ENCODE results near the gene PSG6.
"Not testable (repeated sequence)": the region's sequence is repeated elsewhere in the genome, so short reads cannot be mapped to it uniquely, and the experiment has no call there.

The PSG6 gene

DNA sequence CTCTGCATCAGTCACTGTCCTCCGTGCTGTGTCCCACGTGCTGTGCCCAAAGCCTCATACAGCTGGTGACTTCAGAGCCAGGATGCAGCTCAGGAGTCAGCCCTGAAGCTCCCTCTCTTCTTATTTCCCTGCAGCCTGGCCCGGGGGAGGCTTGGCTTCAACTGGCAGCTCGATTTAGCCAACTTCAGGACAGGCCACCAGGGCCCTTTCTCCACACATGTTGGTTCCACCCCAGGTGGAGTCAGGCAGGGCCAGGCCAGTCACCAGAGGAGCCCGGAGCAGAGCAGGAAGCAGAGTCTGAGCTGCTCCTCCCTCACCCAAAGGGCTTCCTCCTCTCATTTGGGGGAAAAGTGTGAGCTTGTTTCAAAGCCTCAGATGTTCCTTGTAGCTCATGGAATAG, 11.5 kb downstream of the PSG6 start:
- DNase-seq (ENCODE audit: low spot score) = not testable (repeated sequence)

DNA sequence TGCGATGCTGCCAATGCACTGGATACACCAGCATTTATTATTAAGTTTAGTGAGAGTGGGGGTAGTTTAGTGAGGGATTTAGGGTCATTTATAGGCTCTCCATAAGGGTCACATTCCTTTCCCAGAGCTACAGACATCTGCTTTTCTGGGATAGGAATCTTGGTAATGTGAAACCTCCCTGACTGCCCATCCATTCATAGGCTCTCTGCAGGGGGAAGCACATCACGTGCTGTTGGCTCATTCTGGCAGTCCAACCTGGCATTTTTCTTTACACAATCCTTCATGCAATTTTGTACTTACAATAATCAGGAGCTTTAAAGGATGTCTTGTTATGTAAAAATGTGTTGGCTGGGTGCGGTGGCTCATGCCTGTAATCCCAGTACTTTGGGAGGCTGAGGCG, 17.1 kb downstream of the PSG6 start:
- DNase-seq (ENCODE audit: low spot score) = not testable (repeated sequence)

DNA sequence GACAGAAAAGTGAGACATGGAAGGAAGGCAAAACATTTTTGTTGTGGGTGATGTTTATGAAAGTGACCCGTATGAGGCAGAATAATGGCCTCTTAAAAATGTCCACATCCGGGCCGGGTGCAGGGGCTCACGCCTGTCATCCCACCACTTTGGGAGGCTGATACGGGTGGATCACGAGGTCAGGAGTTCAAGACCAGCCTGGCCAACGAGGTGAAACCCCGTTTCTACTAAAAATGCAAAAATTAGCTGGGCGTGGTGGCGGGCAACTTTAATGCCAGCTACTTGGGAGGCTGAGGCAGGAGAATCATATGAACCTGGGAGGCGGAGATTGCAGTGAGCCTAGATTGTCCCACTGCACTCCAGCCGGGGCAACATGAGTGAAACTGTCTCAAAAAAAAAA, 18.0 kb downstream of the PSG6 start:
- DNase-seq (ENCODE audit: low spot score) = not testable (repeated sequence)

DNA sequence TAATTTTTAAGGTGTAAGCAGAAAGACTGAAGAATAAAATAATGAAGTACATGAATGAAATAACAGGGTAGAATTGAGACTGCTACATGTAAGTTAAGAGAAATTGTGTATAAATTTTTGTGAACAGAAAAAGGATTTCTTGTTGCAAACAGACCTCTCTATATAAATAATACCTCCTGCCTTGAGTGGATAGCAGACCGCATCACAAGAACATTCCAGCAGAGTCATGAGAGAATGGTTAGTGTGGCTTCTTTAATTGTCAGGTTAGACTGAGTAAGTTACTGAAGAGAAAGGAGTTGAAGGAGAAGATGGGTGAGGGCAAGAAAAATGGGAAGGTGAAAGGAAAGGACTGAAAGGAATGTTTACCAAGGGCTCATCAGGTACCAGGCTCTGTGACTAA, 18.6 kb downstream of the PSG6 start:
- DNase-seq (ENCODE audit: low spot score) = not testable (repeated sequence)

DNA sequence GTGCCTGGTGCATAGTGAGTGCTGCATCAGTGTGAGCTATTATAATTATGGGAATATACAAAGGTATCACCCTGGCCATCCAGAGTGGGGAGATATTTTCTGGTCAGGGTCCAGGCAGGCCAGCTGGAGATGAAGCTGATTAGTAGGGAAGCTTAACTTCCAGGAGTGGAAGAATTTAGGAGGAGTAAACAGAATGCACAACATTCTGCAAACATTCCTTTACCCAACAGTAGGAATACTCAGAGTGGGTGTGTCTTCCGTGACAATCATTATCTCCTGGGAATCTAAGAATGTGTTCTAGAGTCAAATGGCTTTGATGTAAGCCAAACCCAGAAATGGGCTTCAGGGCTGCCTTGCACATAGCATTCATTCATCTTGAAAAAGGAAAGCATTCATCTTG, 19.0 kb downstream of the PSG6 start:
- not testable (repeated sequence) for DNase-seq (ENCODE audit: low spot score)

DNA sequence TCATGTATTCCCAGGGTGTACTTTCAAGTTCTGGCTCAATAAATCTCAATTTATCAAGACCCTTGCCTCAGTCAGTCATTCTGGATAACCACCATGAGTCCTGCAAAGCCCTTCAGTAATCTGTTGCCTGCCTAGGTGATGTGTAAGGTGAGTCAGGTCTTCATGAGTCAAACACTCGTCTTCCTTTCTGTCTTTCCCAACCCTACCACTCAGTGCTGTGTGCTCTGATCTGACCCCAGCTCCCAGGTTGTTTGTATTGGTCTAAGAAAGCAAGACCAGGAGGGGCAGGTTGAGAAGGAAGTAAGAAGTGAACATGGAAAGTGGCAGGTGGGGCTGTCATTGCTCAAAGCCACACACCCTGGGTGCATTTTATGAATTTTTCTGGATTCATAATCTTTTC, 20.0 kb downstream of the PSG6 start:
- not testable (repeated sequence) for DNase-seq (ENCODE audit: low spot score)

DNA sequence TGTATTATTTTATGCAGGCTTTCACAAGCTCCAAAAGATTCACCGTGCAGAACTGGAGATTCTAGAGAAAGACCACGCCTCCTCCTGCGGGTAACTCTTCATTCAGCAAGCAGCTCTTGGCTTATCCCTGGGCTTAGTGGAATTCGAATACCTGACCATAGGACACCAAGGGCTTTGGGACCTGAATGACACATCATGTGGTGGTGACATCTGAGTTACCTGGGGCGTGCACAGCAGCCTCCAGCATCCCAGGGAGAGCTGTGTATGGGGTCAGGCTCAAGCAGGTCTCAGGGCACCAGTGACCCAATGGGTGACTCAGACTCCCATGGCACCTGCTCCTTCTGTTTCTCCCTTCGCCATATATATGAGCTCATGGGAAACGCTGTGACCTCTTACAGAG, 27.2 kb downstream of the PSG6 start:
- DNase-seq (ENCODE audit: low spot score) = not testable (repeated sequence)

DNA sequence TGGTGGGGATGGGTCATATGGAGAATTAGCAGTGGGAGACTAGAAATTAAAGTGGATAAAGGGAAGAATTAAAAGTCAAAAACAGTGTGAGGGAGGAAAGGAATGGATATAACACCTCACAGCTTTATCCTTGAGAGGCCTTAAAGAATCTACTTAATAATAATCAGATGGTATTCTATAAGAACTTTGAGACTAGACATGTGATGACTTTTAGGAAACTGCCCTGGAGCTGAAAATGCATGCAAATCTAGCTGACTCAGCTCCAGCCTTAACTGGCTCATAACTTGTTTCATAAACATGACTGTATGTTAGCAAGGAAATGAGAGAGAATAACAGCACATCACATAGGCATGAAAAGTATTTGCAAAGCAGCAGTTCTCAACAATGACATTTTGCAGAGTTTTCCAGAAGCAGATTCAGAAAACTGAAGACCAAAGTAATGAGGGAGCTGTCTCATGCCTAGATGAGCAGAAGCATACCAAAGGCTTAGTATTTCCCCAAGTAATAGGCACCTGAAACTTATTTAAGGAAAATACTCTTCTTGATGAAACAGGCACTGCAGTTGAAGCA, 29.7 kb downstream of the PSG6 start:
- DNase-seq (ENCODE audit: low spot score) = not testable (repeated sequence)

DNA sequence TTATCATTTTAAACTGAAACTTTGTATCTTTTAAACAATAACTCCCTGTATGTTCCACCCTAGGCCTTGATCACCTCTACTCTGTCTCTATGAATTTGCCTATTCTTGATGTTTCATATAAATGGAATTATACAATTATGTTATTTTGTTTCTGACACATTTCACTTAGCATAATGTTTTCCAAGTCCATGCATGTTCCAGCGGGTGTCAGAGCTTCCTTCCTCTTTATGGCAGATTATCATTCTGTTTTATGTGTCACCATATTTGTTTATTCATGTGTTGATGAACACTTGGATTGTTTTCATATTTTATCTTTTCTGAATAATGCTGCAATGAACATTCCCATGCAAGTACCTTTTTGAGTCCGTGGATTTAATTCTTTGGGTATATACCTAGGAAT, 35.0 kb downstream of the PSG6 start:
- not testable (repeated sequence) for DNase-seq (ENCODE audit: low spot score)

DNA sequence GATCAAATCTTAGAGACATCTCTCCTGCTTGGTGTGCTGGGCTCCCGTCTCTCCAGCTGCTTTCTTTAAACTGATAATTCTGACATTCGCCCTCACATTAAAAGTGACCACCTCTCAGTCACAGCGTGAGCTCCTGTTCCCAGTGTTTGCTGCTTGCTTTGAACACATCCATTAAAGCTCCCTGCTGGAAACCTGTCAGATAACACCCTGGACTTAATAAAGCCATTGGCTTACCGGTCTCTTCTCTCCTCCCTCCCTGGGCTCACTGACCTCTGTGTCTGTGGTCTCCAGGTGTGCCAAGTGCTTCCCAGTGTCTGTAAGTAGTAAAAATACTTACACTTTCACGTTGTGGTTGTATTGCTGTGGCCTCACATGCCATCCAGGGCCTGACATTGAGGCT, 35.7 kb downstream of the PSG6 start:
- DNase-seq (ENCODE audit: low spot score) = not testable (repeated sequence)

DNA sequence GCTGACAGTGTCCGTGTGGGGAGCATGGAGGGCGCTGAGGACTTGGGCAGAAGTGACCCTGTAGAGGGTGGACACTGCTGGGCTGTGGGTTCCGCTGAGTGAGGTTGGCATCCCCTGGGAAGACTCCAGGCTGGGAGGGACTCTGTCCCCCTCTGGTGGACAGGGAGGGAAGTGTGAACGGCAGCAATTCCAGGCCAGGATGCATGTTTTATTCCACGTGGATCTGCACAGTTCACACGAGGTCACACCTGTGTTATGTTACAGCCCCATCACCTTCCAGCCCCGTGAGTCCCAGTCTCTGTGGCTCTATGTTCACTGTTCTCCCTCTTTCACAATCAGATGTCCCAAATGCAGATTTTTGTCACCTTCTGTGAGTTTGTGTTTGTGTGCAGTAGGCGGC, 36.4 kb downstream of the PSG6 start:
- not testable (repeated sequence) for DNase-seq (ENCODE audit: low spot score)

DNA sequence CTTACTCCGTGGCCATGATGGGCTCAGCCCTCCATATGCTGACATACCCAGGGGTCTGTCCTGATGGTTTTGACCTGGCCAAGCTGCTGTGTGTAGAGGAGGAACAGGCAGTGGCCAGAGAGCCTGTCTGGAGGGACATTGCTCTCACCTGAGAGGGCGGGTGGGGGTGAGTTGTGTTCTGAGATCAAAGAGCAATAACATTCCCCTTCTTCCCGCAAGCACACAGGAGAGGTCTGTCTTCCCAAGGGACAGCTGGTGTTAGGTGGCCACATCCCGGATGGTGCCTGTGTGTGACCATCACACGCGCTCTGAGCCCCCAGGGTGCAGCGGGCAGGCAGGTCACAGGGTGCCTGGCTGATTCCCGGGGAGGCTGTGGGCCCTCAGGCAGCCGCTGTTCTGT, 37.1 kb downstream of the PSG6 start:
- not testable (repeated sequence) for DNase-seq (ENCODE audit: low spot score)

DNA sequence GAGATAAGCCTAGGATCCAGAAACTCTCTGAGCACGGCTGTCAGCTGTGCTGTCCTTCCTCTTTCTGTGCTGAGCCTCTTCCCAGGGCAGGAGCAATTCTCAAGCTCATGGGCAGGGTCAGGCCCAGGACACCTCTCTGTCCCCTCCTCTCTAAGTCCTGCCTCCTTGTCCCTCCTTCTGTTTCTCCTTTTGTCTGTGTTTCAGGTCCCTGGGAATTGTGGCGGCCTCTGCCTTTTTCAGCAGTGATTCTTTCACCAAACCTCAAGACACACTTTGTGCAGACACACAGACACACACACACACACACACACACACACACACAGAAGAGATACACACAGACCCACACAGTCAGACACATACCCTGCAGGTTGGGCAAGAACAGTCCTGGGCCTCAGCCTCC, 38.1 kb downstream of the PSG6 start, which contains the start of gene PSG1:
Gene PSG1 (minus strand): TSS at position 101 of the 400 bp plus-strand sequence. CDS start 132 bp downstream, outside the sequence.
- DNase-seq (ENCODE audit: low spot score) = no peak

DNA sequence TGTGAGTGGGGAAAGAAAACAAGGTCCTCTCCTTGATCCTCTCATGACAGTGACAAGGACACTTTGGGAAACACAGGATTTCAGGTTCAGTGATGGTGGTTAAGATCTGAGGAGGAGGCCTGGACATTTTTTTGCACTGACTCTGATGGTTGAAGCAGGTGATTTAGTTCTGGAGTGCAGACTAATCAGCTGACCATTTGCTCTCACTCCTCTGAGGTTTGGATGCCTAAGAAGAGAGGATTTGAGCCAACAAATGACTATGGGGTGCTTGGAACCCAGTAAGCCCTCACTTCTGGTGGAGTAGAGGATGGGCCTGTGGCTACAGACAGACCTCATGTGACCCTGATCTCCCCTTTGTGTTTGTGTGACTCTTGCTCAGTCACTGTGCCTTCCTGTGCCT, 41.1 kb downstream of the PSG6 start:
- not testable (repeated sequence) for DNase-seq (ENCODE audit: low spot score)

DNA sequence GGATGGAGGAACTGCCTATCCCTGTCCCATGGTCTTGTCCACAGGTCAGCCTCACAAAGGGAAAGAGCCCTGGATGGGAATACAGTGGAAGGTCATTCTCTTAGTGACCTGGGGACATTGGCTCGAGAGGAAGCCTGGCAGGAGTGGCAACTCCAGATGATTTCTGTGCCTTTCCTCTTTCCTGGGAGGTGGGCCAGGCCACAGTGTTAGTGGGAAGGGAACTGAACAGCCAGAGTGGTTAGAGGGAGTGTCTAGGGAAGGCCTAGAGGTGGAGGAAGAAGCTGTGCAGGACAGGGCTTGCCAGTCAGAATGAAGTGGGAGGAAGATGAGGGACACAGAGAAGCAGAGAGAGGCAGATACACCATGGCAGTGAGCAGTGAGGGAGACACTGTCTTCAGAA, 41.8 kb downstream of the PSG6 start:
- not testable (repeated sequence) for DNase-seq (ENCODE audit: low spot score)

DNA sequence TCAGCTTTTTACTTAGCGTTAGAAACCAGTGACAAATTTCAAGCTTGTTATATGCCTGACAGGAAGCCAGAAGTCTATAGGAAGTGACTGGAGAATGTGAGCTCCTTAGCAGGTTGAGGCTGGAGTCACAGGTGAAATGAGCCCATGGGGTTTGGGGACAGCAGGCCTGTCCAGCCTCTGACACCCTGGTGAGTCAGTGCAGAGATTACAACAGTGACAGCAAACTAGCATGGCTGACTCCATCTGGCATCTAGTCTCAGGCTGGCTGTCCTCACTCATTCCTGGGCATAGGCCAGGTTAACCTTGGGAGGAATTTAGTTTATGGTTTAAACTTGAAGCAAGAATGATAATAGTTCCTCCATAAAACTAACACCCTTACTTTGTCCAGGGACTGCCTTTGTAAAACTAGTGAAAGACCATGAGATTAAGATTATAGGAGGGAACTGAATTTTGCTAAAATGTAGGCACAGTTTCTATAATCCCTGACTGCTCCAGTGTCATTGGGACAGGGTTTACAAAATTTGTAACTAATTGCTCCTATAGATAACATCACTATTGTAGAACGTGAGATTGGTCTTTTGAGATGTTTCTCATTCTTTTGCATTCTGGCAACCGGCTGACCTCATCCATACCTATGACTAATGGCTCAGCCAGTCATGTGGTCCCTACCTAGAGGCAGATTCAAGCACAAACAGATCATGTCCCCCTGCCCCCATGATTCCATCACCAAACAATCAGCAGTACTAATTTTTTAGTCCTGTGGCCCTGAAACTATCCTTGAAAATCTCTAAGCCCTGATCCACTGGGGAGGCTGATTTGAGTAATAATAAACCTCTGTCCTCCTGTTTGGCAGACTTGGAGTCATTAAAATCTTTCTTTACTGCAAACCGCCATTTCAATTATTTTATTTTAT, 42.5 kb downstream of the PSG6 start:
- not testable (repeated sequence) for DNase-seq (ENCODE audit: low spot score)

DNA sequence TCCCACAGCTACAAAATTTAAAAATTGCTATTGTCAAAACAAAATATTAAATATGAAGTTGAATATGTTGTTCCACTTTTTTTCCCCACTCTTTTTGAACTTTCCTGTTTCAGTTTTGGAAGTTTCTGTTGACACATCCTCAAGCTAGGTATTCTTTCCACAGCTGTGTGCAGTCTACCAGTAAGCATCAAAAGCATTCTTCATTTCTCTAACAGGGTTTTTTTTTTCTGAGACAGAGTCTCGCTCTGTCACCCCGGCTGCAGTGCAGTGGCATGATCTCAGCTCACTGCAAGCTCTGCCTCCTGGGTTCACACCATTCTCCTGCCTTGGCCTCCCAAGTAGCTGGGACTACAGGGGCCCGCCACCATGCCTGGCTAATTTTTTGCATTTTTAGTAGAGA, 43.6 kb downstream of the PSG6 start:
- not testable (repeated sequence) for DNase-seq (ENCODE audit: low spot score)

DNA sequence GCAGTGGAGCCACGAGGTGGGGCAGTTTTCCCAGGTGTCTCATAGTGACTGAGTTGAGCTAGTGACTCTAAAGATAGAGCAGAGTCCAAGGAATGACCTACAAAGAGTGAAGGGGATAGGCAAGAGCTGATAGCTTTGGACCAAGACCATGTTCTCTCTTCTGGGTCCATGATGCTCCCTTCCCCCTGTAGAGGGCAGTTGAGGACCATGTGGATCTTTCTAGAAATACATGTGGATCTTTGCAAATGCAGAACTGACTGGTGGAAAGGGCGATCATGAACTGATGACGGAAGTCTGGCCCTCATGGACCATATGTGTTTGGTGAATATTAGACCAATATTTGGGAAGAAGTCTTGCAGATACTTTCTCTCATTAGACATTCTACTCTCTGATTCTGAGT, 45.1 kb downstream of the PSG6 start:
- DNase-seq (ENCODE audit: low spot score) = no peak

DNA sequence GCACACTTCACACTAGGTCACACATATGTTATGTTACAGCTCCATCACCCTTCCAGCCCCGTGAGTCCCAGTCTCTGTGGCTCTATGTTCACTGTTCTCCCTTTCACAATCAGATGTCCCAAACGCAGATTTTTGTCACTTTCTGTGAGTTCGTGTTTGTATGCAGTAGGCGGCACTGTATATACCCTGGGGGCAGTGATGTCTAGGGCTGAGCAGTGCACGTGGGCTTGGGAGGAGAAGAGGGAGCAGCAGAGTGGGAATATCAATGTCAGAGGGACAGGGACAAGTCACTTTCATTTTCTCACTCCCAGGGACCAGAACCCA, 60.2 kb downstream of the PSG6 start:
- DNase-seq (ENCODE audit: low spot score) = no peak

DNA sequence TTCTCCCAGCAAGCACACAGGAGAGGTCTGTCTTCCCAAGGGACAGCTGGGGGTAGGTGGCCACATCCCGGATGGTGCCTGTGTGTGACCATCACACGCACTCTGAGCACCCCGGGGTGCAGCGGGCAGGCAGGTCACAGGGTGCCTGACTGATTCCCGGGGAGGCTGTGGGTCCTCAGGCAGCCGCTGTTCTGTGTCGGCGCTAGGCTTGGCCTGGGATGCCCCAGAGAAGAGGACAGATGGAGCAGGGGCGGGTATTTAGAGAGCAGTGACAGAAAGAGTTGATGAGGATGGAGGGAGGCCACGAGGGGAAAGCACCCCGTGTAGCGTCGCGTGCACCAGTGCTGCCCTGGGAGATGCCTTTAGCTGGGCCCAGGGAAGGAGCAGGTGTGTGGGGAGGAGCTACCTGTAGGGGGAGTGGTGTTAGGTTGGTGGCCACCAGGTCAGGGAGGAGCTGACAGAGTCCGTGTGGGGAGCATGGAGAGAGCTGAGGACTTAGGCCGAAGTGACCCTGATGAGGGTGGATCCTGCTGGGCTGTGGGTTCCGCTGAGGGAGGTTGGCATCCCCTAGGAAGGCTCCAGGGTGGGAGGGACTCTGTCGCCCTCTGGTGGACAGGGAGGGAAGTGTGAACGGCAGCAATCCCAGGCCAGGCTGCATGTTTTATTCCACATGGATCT, 60.7 kb downstream of the PSG6 start:
- DNase-seq (ENCODE audit: low spot score) = not testable (repeated sequence)

DNA sequence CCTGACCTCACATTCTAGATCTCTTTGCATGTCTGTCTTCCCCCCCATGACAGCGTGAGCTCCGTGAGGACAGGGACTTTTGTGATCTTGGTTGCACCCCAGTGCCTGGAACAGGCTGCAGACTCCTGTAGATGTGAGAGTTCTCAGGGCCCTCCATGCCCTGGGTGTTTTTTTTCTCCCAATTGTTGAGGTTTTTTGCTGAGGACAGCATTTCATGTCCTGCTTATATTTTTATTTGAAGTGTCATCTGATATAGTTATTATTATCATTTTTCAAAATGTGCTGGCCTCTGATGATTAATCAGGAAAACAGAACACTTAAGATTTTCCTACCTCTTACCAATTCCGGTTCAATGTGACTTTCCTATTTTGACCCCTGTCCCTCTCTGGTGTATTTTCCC, 62.9 kb downstream of the PSG6 start:
- not testable (repeated sequence) for DNase-seq (ENCODE audit: low spot score)

DNA sequence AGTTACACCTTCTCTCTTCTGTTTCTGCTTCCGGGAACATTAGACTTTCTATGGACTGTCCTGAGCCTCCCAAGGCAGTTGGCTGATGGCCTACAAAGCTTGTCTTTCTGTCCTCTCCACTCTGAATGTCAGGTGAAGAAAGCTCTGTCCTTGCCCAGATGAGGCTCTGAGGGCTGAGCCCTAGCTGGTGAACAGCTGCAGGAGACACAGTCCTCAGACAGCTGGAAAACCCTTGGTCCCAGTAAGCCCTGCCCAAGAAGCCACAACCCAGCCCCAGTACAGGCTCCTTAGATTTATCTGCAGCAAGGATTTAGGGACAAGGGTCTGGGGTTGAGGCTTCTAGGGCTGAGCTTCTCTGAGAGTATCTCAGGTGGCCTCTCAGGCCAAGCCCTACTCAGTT, 64.5 kb downstream of the PSG6 start:
- DNase-seq (ENCODE audit: low spot score) = not testable (repeated sequence)

DNA sequence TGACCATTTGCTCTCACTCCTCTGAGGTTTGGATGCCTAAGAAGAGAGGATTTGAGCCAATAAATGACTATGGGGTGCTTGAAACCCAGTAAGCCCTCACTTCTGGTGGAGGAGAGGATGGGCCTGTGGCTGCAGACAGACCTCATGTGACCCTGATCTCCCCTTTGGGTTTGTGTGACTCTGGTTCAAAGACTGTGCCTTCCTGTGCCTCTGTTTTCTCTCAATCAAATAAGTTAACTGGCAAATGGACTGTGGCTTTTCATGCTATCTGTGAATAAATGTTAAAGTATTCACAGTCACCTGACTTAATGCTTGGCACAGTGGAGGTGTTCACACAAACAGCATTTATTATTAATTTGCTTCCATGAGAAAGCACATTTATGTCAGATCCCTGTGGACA, 64.9 kb downstream of the PSG6 start:
- DNase-seq (ENCODE audit: low spot score) = not testable (repeated sequence)

Measured in hepatic stellate cell (primary cell).